Stimulated activated memory B cell treated with anti-CD40 and anti-IgM and Interleukin-4, amounts not matched to agents 10 μg/mL and 1 μg/mL and 100 μg/mL, for 72 hours (primary cell): ENCODE results near the gene ADGRG2.

Experiments used
- ATAC-seq: fragments of 150-1000 bp; cut with Tn5 transposase; 2 replicates; pipeline ENCODE4 v1.10.0; 2021
- H3K27ac Mint-ChIP-seq: one replicate; pipeline ENCODE4 v1.8.0; 2022; ENCODE audit warnings: mild to moderate bottlenecking, mixed read lengths
- H3K27me3 Mint-ChIP-seq: one replicate; pipeline ENCODE4 v1.8.0; 2022; ENCODE audit warnings: mixed read lengths
- H3K36me3 Mint-ChIP-seq: one replicate; pipeline ENCODE4 v1.8.0; 2022; ENCODE audit warnings: mixed read lengths
- H3K4me1 Mint-ChIP-seq: one replicate; pipeline ENCODE4 v1.8.0; 2022; ENCODE audit warnings: mixed read lengths
- H3K4me3 Mint-ChIP-seq: one replicate; pipeline ENCODE4 v1.8.0; 2022; ENCODE audit warnings: mild to moderate bottlenecking, moderate library complexity, mixed read lengths
- H3K9me3 Mint-ChIP-seq: one replicate; pipeline ENCODE4 v1.8.0; 2022; ENCODE audit warnings: mixed read lengths

ADGRG2 gene

GRCh38 chrX:18964901-18965300 lies 157.4 kb downstream of the ADGRG2 start:
- Mint-ChIP-seq H3K36me3 (no peaks in the 10 kb centered on the region), H3K4me1 (peaks cover 34% of the 10 kb centered on the region)

GRCh38 chrX:18964026-18964425 lies 158.2 kb downstream of the ADGRG2 start:
- Mint-ChIP-seq H3K4me3 (no peak overlapping the region), H3K27ac (no peak overlapping the region), H3K4me1 (peaks cover 34% of the 10 kb centered on the region), H3K36me3 (no peaks in the 10 kb centered on the region), H3K27me3 (no peaks in the 10 kb centered on the region), H3K9me3 (no peaks in the 10 kb centered on the region)
- no peak for ATAC-seq

More at GRCh38 chrX:18964901-18965300, 157.4 kb downstream of the ADGRG2 start:
- no peak for ATAC-seq
- no peak overlapping the region for H3K27ac Mint-ChIP-seq
- no peaks in the 10 kb centered on the region for H3K9me3 Mint-ChIP-seq
- H3K4me3 Mint-ChIP-seq: no peak overlapping the region
- no peaks in the 10 kb centered on the region for H3K27me3 Mint-ChIP-seq

GRCh38 chrX:18962329-18962728 lies 159.9 kb downstream of the ADGRG2 start:
- Mint-ChIP-seq H3K27me3 (no peaks in the 10 kb centered on the region), H3K9me3 (no peaks in the 10 kb centered on the region), H3K4me1 (peaks cover 34% of the 10 kb centered on the region), H3K4me3 (no peak overlapping the region), H3K36me3 (no peaks in the 10 kb centered on the region), H3K27ac (no peak overlapping the region)
- no peak for ATAC-seq

- no peaks in the 10 kb centered on the region for H3K9me3 Mint-ChIP-seq
These were observed 160.6 kb downstream of the ADGRG2 start for GRCh38 chrX:18961686-18962085.

GRCh38 chrX:18956303-18957032 lies 165.8 kb downstream of the ADGRG2 start:
- no peak for ATAC-seq
- H3K36me3 Mint-ChIP-seq: peaks cover under 1% of the 10 kb centered on the region
- H3K27ac Mint-ChIP-seq: no peak overlapping the region

More at GRCh38 chrX:18961686-18962085, 160.6 kb downstream of the ADGRG2 start:
- no peaks in the 10 kb centered on the region for H3K36me3 Mint-ChIP-seq
- no peaks in the 10 kb centered on the region for H3K27me3 Mint-ChIP-seq
- no peak overlapping the region for H3K4me3 Mint-ChIP-seq
- ATAC-seq: no peak
- H3K27ac Mint-ChIP-seq: peak overlapping the region; percentile 44
- peaks cover 27% of the 10 kb centered on the region for H3K4me1 Mint-ChIP-seq

GRCh38 chrX:18955676-18956075 lies 166.6 kb downstream of the ADGRG2 start:
- Mint-ChIP-seq H3K27ac (no peak overlapping the region), H3K4me3 (no peak overlapping the region), H3K4me1 (peaks cover 6% of the 10 kb centered on the region), H3K9me3 (no peaks in the 10 kb centered on the region), H3K27me3 (no peaks in the 10 kb centered on the region), H3K36me3 (peaks cover 5% of the 10 kb centered on the region)
- ATAC-seq: no peak

More at GRCh38 chrX:18956303-18957032, 165.8 kb downstream of the ADGRG2 start:
- H3K9me3 Mint-ChIP-seq: no peaks in the 10 kb centered on the region
- H3K4me1 Mint-ChIP-seq: peaks cover 6% of the 10 kb centered on the region
- H3K4me3 Mint-ChIP-seq: no peak overlapping the region
- H3K27me3 Mint-ChIP-seq: no peaks in the 10 kb centered on the region

GRCh38 chrX:18951032-18951431 lies 171.2 kb downstream of the ADGRG2 start:
- no peaks in the 10 kb centered on the region for H3K4me1 Mint-ChIP-seq
- no peaks in the 10 kb centered on the region for H3K9me3 Mint-ChIP-seq
- no peak overlapping the region for H3K27ac Mint-ChIP-seq
- H3K36me3 Mint-ChIP-seq: peaks cover 40% of the 10 kb centered on the region
- H3K27me3 Mint-ChIP-seq: no peaks in the 10 kb centered on the region
- ATAC-seq: no peak
- H3K4me3 Mint-ChIP-seq: no peak overlapping the region

GRCh38 chrX:18949944-18950301 lies 172.3 kb downstream of the ADGRG2 start:
- Mint-ChIP-seq H3K9me3 (no peaks in the 10 kb centered on the region), H3K36me3 (peaks cover 43% of the 10 kb centered on the region), H3K27ac (no peak overlapping the region), H3K27me3 (no peaks in the 10 kb centered on the region), H3K4me3 (no peak overlapping the region), H3K4me1 (no peaks in the 10 kb centered on the region)
- ATAC-seq: no peak

GRCh38 chrX:18949291-18949943 lies 172.9 kb downstream of the ADGRG2 start:
- Mint-ChIP-seq H3K36me3 (peaks cover 45% of the 10 kb centered on the region), H3K4me1 (no peaks in the 10 kb centered on the region), H3K9me3 (no peaks in the 10 kb centered on the region), H3K4me3 (no peak overlapping the region), H3K27me3 (no peaks in the 10 kb centered on the region), H3K27ac (no peak overlapping the region)
- no peak for ATAC-seq

- no peak overlapping the region for H3K27ac Mint-ChIP-seq
- H3K27me3 Mint-ChIP-seq: no peaks in the 10 kb centered on the region
- H3K4me1 Mint-ChIP-seq: no peaks in the 10 kb centered on the region
- H3K9me3 Mint-ChIP-seq: no peaks in the 10 kb centered on the region
- peaks cover 63% of the 10 kb centered on the region for H3K36me3 Mint-ChIP-seq
- H3K4me3 Mint-ChIP-seq: no peak overlapping the region
- ATAC-seq: no peak
These were observed 175.7 kb downstream of the ADGRG2 start for GRCh38 chrX:18946611-18947010.

- Mint-ChIP-seq H3K4me3 (no peak overlapping the region), H3K27ac (no peak overlapping the region), H3K27me3 (no peaks in the 10 kb centered on the region), H3K9me3 (no peaks in the 10 kb centered on the region), H3K4me1 (no peaks in the 10 kb centered on the region), H3K36me3 (peaks cover 64% of the 10 kb centered on the region)
- no peak for ATAC-seq
These were observed 176.1 kb downstream of the ADGRG2 start for GRCh38 chrX:18946157-18946556.

GRCh38 chrX:18945483-18945882 lies 176.8 kb downstream of the ADGRG2 start:
- ATAC-seq: no peak
- no peak overlapping the region for H3K4me3 Mint-ChIP-seq
- no peak overlapping the region for H3K27ac Mint-ChIP-seq
- no peaks in the 10 kb centered on the region for H3K27me3 Mint-ChIP-seq
- H3K9me3 Mint-ChIP-seq: no peaks in the 10 kb centered on the region
- H3K4me1 Mint-ChIP-seq: no peaks in the 10 kb centered on the region
- H3K36me3 Mint-ChIP-seq: peaks cover 63% of the 10 kb centered on the region

GRCh38 chrX:18944482-18944881 lies 177.8 kb downstream of the ADGRG2 start:
- H3K27me3 Mint-ChIP-seq: no peaks in the 10 kb centered on the region
- peaks cover 54% of the 10 kb centered on the region for H3K36me3 Mint-ChIP-seq
- H3K4me1 Mint-ChIP-seq: no peaks in the 10 kb centered on the region
- no peak overlapping the region for H3K4me3 Mint-ChIP-seq
- no peak for ATAC-seq
- no peaks in the 10 kb centered on the region for H3K9me3 Mint-ChIP-seq
- no peak overlapping the region for H3K27ac Mint-ChIP-seq

- no peaks in the 10 kb centered on the region for H3K27me3 Mint-ChIP-seq
- no peak overlapping the region for H3K4me3 Mint-ChIP-seq
- H3K9me3 Mint-ChIP-seq: no peaks in the 10 kb centered on the region
- H3K36me3 Mint-ChIP-seq: peaks cover 46% of the 10 kb centered on the region
- H3K4me1 Mint-ChIP-seq: no peaks in the 10 kb centered on the region
- ATAC-seq: no peak
- no peak overlapping the region for H3K27ac Mint-ChIP-seq
These were observed 180.4 kb downstream of the ADGRG2 start for GRCh38 chrX:18941896-18942295.
